GM12878 (cell line): ENCODE results near the gene RAB7B. TPM values are rescaled to one million over a fixed set of nuclear protein-coding genes. Genes with fewer than 3 reads are reported as not detected.

ENCODE experiments used
- ATAC-seq: fragments of 200-7000 bp; cut with Tn5 transposase; 3 replicates; pipeline ENCODE4 v1.9.1; 2020; ENCODE audit warnings: mild to moderate bottlenecking, moderate library complexity
- BruUV-seq: library from RNA; stranded (reverse); fragments of 400-500 nt; replicated peaks from 2 replicates; lab custom pipeline; 2021; lab: Mats Ljungman, UMichigan
- CTCF ChIA-PET: fragments of 300-600 bp; sonication (Branson Sonifier 250); formaldehyde crosslinking; extraction: SDS; loops from one replicate; lab custom pipeline; 2021; ENCODE audit warnings: inconsistent platforms; lab: Yijun Ruan, JAX
- POLR2A ChIA-PET: fragments of 350-600 bp; formaldehyde crosslinking; extraction: SDS; loops from one replicate; lab custom pipeline; 2021; ENCODE audit warnings: inconsistent platforms; lab: Charles Lee
- RAD21 ChIA-PET: fragments of 300-600 bp; sonication (Branson Sonifier 250); formaldehyde crosslinking; loops from one replicate; lab custom pipeline; 2023; ENCODE audit warnings: antibody characterized with exemption; ENCODE audit not compliant: unreplicated experiment; lab: Charles Lee
- SMC1A ChIA-PET: fragments of 300-600 bp; sonication (Branson Sonifier 250); formaldehyde crosslinking; loops from one replicate; lab custom pipeline; 2023; ENCODE audit not compliant: unreplicated experiment, uncharacterized antibody; lab: Charles Lee
- DNase-seq: peaks from one replicate; pipeline ENCODE4 v3.0.0-alpha.2; 2011; ENCODE audit warnings: low read depth, low spot score
- FAIRE-seq: peaks from 3 replicates; lab custom pipeline; 2011; peaks lifted over from hg19 to GRCh38; lab: Jason Lieb, UNC
- H2AFZ ChIP-seq: 2 replicates; pipeline ENCODE4 v1.6.0; 2011; ENCODE audit warnings: low read depth, low read length, control low read depth; ENCODE audit not compliant: control insufficient read depth
- H3K27ac ChIP-seq: 2 replicates; pipeline ENCODE4 v1.5.1; 2011; ENCODE audit warnings: control low read depth; ENCODE audit not compliant: control insufficient read depth, insufficient read depth
- H3K27me3 ChIP-seq, 2 experiments: replicated peaks in 1 of 2; 2 replicates each; pipeline versions ENCODE4 v1.6.0 to v1.6.1; 2011; ENCODE audit warnings: low read length in 1 of 2; ENCODE audit not compliant: control insufficient read depth in 2 of 2, insufficient read depth in 2 of 2
- H3K36me3 ChIP-seq, 2 experiments: 2 replicates each; pipeline ENCODE4 v1.5.1; 2011; ENCODE audit warnings: low read length in 1 of 2; ENCODE audit not compliant: control insufficient read depth in 2 of 2, insufficient read depth in 2 of 2
- H3K4me1 ChIP-seq: 2 replicates; pipeline ENCODE4 v1.6.1; 2011; ENCODE audit warnings: mild to moderate bottlenecking, low read length, moderate library complexity, mixed read lengths; ENCODE audit not compliant: control insufficient read depth, insufficient read depth
- H3K4me2 ChIP-seq: 2 replicates; pipeline ENCODE4 v1.6.0; 2011; ENCODE audit warnings: control low read depth; ENCODE audit not compliant: control insufficient read depth, insufficient read depth
- H3K4me3 ChIP-seq: fragments of 200-600 bp; sonication (generic); 2 replicates; pipeline ENCODE4 v1.5.1; 2016
- H3K79me2 ChIP-seq: 2 replicates; pipeline ENCODE4 v1.6.0; 2011; ENCODE audit warnings: low read length; ENCODE audit not compliant: control insufficient read depth, insufficient read depth
- H3K9ac ChIP-seq: 2 replicates; pipeline ENCODE4 v1.8.0; 2011; ENCODE audit warnings: low read length, control low read depth, mixed read lengths; ENCODE audit not compliant: control insufficient read depth, insufficient read depth
- H3K9me3 ChIP-seq: replicated peaks from 3 replicates; pipeline ENCODE4 v1.5.1; 2011; ENCODE audit warnings: mild to moderate bottlenecking, low read length; ENCODE audit not compliant: control insufficient read depth, insufficient read depth
- H4K20me1 ChIP-seq: 2 replicates; pipeline ENCODE4 v1.6.0; 2011; ENCODE audit not compliant: control insufficient read depth, insufficient read depth
- CREB1 ChIP-seq: IDR thresholded peaks from 2 replicates; pipeline ENCODE4 v1.6.1; 2012; ENCODE audit warnings: low read depth, mild to moderate bottlenecking, inconsistent platforms
- HDAC6 ChIP-seq: fragments of 200-600 bp; sonication (generic); IDR thresholded peaks from one replicate; pipeline ENCODE4 v1.8.0; 2017; ENCODE audit warnings: antibody characterized with exemption; ENCODE audit not compliant: unreplicated experiment
- JUNB ChIP-seq: IDR thresholded peaks from 2 replicates; pipeline ENCODE4 v1.6.1; 2016; ENCODE audit warnings: antibody characterized with exemption, mild to moderate bottlenecking
- KAT2A ChIP-seq: conservative IDR thresholded peaks from 2 replicates; pipeline ENCODE4 v1.6.1; 2011; ENCODE audit warnings: low read depth, low read length; ENCODE audit not compliant: control insufficient read depth
- MEF2B ChIP-seq: fragments of 450-650 bp; IDR thresholded peaks from 2 replicates; pipeline ENCODE4 v1.6.1; 2018; ENCODE audit warnings: mild to moderate bottlenecking, moderate library complexity; ENCODE audit not compliant: partially characterized antibody, poor library complexity, severe bottlenecking
- NFYB ChIP-seq: IDR thresholded peaks from 2 replicates; pipeline ENCODE4 v1.6.1; 2011; ENCODE audit warnings: low read depth, mild to moderate bottlenecking, low read length, improper control_type of control experiment, moderate library complexity; ENCODE audit not compliant: insufficient read depth
- NR2C1 ChIP-seq: fragments of 450-650 bp; IDR thresholded peaks from 2 replicates; pipeline ENCODE4 v1.6.1; 2017; ENCODE audit warnings: antibody characterized with exemption, mild to moderate bottlenecking, moderate library complexity
- POLR2A ChIP-seq: IDR thresholded peaks from 2 replicates; pipeline ENCODE4 v1.6.1; 2011; ENCODE audit warnings: low read depth, mild to moderate bottlenecking, low read length
- POLR2AphosphoS2 ChIP-seq: IDR thresholded peaks from 2 replicates; pipeline ENCODE4 v1.6.1; 2011; ENCODE audit warnings: low read depth, mild to moderate bottlenecking, low read length, improper control_type of control experiment, moderate library complexity
- YY1 ChIP-seq: IDR thresholded peaks from 2 replicates; pipeline ENCODE4 v1.6.1; 2011; ENCODE audit warnings: low read depth, mild to moderate bottlenecking, low read length
- WGBS: methylation state at CpG from one replicate; pipeline ENCODE4 v1.1.6; 2016; ENCODE audit warnings: low lambda C conversion rate; ENCODE audit not compliant: insufficient replicate concordance, insufficient coverage; ENCODE audit errors: missing lambda C conversion rate; 5-methylcytosine and 5-hydroxymethylcytosine counted together
- in situ Hi-C: fragments of 300-500 bp; cut with MboI; formaldehyde crosslinking; loops from 9 replicates; pipeline ENCODE4 v1.14.3; 2018; ENCODE audit warnings: mixed read lengths
- intact Hi-C: fragments of 100-400 bp; cut with micrococcal nuclease; formaldehyde crosslinking; loops from one replicate; pipeline ENCODE4 v1.14.2; 2022; ENCODE audit not compliant: unreplicated experiment
- polyA plus RNA-seq, 11 experiments: library from polyadenylated mRNA; depleted of rRNA in 4 of 11; unstranded in 6 of 11; stranded (reverse) in 5 of 11; fragments of >200 nt; fragmentation: Nextera tagmentation in 4 of 11; fragmentation: Illumina TruSeq in 1 of 11; extraction: Ambion mirVana in 4 of 11; extraction: Trizol in 1 of 11; gene quantifications; 1 replicate in 1 of 11; 2 replicates in 10 of 11; pipeline versions ENCODE4 v1.2.1 to v1.2.3, GENCODE V29; 2011 to 2016; ENCODE audit warnings: inconsistent platforms in 2 of 11, missing spikeins in 2 of 11, low read depth in 1 of 11
- total RNA-seq, 4 experiments: library from RNA; depleted of rRNA in 3 of 4; stranded (reverse); fragments of >200 nt in 3 of 4; fragmentation: Illumina TruSeq in 1 of 4; extraction: Trizol in 1 of 4; gene quantifications; 2 replicates each; pipeline versions ENCODE4 v1.2.1 to v1.2.3, GENCODE V29; 2013 to 2021
- TF ChIP-seq, protein P1 (sequence below): fragments of 450-650 bp; IDR thresholded peaks from 2 replicates; pipeline ENCODE4 v1.6.1; 2016; ENCODE audit warnings: mild to moderate bottlenecking
- TF ChIP-seq, protein P2 (sequence below): IDR thresholded peaks from 2 replicates; pipeline ENCODE4 v1.6.1; 2011; ENCODE audit warnings: low read depth, low read length, improper control_type of control experiment, borderline replicate concordance
- TF ChIP-seq, protein P3 (sequence below): IDR thresholded peaks from 2 replicates; pipeline ENCODE4 v1.6.1; 2011; ENCODE audit warnings: borderline replicate concordance, low read depth, mild to moderate bottlenecking, moderate library complexity, mixed read lengths, low read length; ENCODE audit not compliant: insufficient read depth; ENCODE audit errors: extremely low read length

RAB7B gene
- total and polyA plus RNA-seq, 10 of the 15 experiments (the other 5 are each of a cell fraction or from before 2014, with no cell fraction given): 0.09 TPM; not detected in 9

DNA sequence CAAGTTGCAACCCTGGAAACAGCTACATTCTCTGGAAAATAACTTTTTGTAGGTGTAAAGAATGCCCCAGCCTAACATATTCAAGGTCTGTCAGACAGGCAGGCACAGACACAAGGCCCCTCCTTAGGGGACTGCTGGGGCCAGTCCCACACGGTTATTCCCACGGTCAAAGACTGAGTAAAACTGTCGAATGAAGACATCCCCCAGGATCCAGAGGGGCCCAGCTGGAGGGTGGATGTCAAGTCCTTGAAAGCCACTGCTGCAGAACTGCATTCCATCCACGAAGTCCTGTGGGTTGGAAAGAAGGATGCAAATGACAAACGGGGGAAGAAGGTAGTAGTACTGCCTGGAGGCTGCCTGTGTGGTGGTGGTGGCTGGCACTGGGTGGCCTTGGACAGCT is 6.9 kb upstream of the RAB7B start:
- H3K79me2 ChIP-seq: no peaks in the 10 kb centered on the region
- intact Hi-C loops: no loop called here
- no peak overlapping the region for H3K9ac ChIP-seq
- ChIA-PET SMC1A (no interaction called here), RAD21 (interaction anchor here (0.6 to 0.9 kb wide), 2 partner anchors 11 to 26 kb away, joined by 3 read pairs; no protein-coding TSS in a partner anchor), POLR2A (no interaction called here), CTCF (interaction anchor here (0.7 kb wide), 1 partner anchor 96 kb away, joined by 4 read pairs; no protein-coding TSS in a partner anchor)
- no peak overlapping the region for H3K27ac ChIP-seq
- no peaks in the 10 kb centered on the region for H4K20me1 ChIP-seq
- TF ChIP-seq POLR2AphosphoS2: no peak
- no peak for TF ChIP-seq NR2C1
- TF ChIP-seq MEF2B: no peak
- TF ChIP-seq, protein P1, sequence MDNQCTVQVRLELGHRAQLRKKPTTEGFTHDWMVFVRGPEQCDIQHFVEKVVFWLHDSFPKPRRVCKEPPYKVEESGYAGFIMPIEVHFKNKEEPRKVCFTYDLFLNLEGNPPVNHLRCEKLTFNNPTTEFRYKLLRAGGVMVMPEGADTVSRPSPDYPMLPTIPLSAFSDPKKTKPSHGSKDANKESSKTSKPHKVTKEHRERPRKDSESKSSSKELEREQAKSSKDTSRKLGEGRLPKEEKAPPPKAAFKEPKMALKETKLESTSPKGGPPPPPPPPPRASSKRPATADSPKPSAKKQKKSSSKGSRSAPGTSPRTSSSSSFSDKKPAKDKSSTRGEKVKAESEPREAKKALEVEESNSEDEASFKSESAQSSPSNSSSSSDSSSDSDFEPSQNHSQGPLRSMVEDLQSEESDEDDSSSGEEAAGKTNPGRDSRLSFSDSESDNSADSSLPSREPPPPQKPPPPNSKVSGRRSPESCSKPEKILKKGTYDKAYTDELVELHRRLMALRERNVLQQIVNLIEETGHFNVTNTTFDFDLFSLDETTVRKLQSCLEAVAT: no peak
- TF ChIP-seq POLR2A: no peak
- no peak for TF ChIP-seq KAT2A
- TF ChIP-seq JUNB: no peak
- TF ChIP-seq CREB1: no peak
- TF ChIP-seq NFYB: no peak
- TF ChIP-seq, protein P2, sequence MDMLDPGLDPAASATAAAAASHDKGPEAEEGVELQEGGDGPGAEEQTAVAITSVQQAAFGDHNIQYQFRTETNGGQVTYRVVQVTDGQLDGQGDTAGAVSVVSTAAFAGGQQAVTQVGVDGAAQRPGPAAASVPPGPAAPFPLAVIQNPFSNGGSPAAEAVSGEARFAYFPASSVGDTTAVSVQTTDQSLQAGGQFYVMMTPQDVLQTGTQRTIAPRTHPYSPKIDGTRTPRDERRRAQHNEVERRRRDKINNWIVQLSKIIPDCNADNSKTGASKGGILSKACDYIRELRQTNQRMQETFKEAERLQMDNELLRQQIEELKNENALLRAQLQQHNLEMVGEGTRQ: no peak
- TF ChIP-seq, protein P3, sequence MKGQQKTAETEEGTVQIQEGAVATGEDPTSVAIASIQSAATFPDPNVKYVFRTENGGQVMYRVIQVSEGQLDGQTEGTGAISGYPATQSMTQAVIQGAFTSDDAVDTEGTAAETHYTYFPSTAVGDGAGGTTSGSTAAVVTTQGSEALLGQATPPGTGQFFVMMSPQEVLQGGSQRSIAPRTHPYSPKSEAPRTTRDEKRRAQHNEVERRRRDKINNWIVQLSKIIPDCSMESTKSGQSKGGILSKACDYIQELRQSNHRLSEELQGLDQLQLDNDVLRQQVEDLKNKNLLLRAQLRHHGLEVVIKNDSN: no peak
- TF ChIP-seq YY1: no peak
- TF ChIP-seq HDAC6: no peak
- no TSS peak for BruUV-seq
- no peaks in the 10 kb centered on the region for H3K9me3 ChIP-seq
- ATAC-seq (no peak), FAIRE-seq (no peak), DNase-seq (no peak)
- no peak overlapping the region for H3K4me3 ChIP-seq
- 20% methylated on average over 5 of the region's 5 CpGs for WGBS
- peaks cover 17% of the 10 kb centered on the region for H3K4me1 ChIP-seq
- H3K36me3 ChIP-seq: no peaks in the 10 kb centered on the region
- no peak overlapping the region for H2AFZ ChIP-seq
- in situ Hi-C loops: no loop called here
- H3K4me2 ChIP-seq: no peak overlapping the region
- 0 out of 4 replicates have a peak, but pooled peaks cover 0 to 3% of the 10 kb centered on the region in 2 experiments for H3K27me3 ChIP-seq
